HepG2 (cell line): ENCODE results near the gene EXOC6B. TPM values are rescaled to one million over a fixed set of nuclear protein-coding genes. Genes with fewer than 3 reads are reported as not detected.
A peak's percentile ranks its signal among the peaks of the same experiment; 100 is the strongest.

Source experiments
- ATAC-seq: fragments of 200-7000 bp; cut with Tn5 transposase; 3 replicates; pipeline ENCODE4 v1.9.1; 2020; ENCODE audit warnings: mild to moderate bottlenecking, moderate library complexity
- BruUV-seq: library from RNA; stranded (reverse); fragments of 400-500 nt; replicated peaks from 2 replicates; lab custom pipeline; 2021; lab: Mats Ljungman, UMichigan
- CTCF ChIA-PET: fragments of 300-600 bp; formaldehyde crosslinking; extraction: SDS; loops from one replicate; lab custom pipeline; 2021; ENCODE audit warnings: low total read pairs, inconsistent platforms, low intra/inter-chr PET ratio; lab: Yijun Ruan, JAX
- POLR2A ChIA-PET: fragments of 350-600 bp; sonication (Branson Sonifier 250); formaldehyde crosslinking; loops from one replicate; lab custom pipeline; 2020; ENCODE audit warnings: antibody characterized with exemption, inconsistent platforms; lab: Yijun Ruan, JAX
- DNase-seq: peaks from one replicate; pipeline ENCODE4 v3.0.0-alpha.2; 2015; ENCODE audit warnings: low spot score
- FAIRE-seq: peaks from 3 replicates; lab custom pipeline; 2011; peaks lifted over from hg19 to GRCh38; lab: Jason Lieb, UNC
- H2AFZ ChIP-seq: one replicate; pipeline ENCODE4 v1.6.1; 2011; ENCODE audit warnings: low read length, inconsistent platforms
- H3K27ac ChIP-seq: fragments of 300-600 bp; 3 replicates; pipeline ENCODE4 v1.8.0; 2011; ENCODE audit warnings: mixed run types, mild to moderate bottlenecking, mixed read lengths, low read length, inconsistent platforms; ENCODE audit not compliant: insufficient read depth; ENCODE audit errors: extremely low read length
- H3K27me3 ChIP-seq, 2 experiments: fragments of 200-600 bp in 1 of 2; 2 replicates in 1 of 2; 3 replicates in 1 of 2; pipeline versions ENCODE4 v1.6.0 to v1.8.0; 2011; ENCODE audit warnings: low read length in 2 of 2, mild to moderate bottlenecking in 2 of 2, moderate library complexity in 2 of 2, inconsistent platforms in 1 of 2; ENCODE audit not compliant: insufficient read depth in 2 of 2, control insufficient read depth in 1 of 2
- H3K36me3 ChIP-seq, 2 experiments: fragments of 200-600 bp in 1 of 2; replicated peaks in 1 of 2; 2 replicates in 1 of 2; 3 replicates in 1 of 2; pipeline versions ENCODE4 v1.5.1 to v1.8.0; 2011; ENCODE audit warnings: low read length in 2 of 2, inconsistent platforms in 1 of 2; ENCODE audit not compliant: insufficient read depth in 2 of 2, control insufficient read depth in 1 of 2
- H3K4me1 ChIP-seq: 2 replicates; pipeline ENCODE4 v1.5.1; 2012; ENCODE audit warnings: low read length, inconsistent platforms; ENCODE audit not compliant: insufficient read depth
- H3K4me2 ChIP-seq: 2 replicates; pipeline ENCODE4 v1.6.0; 2011; ENCODE audit warnings: low read depth, low read length, inconsistent platforms
- H3K4me3 ChIP-seq, 3 experiments: fragments of 200-600 bp in 1 of 3; sonication (generic), shearing (Covaris generic) in 1 of 3; replicated peaks in 1 of 3; 2 replicates each; pipeline ENCODE4 v1.5.1; 2011 to 2016; ENCODE audit warnings: low read length in 3 of 3, inconsistent platforms in 2 of 3, low read depth in 2 of 3, mild to moderate bottlenecking in 2 of 3, control low read depth in 1 of 3, mixed read lengths in 1 of 3; ENCODE audit not compliant: insufficient read depth in 1 of 3
- H3K79me2 ChIP-seq: one replicate; pipeline ENCODE4 v1.6.1; 2011; ENCODE audit warnings: low read length, inconsistent platforms; ENCODE audit not compliant: insufficient read depth
- H3K9ac ChIP-seq: 2 replicates; pipeline ENCODE4 v1.6.0; 2011; ENCODE audit warnings: mild to moderate bottlenecking, low read depth, low read length, inconsistent platforms; ENCODE audit not compliant: insufficient read depth
- H3K9me3 ChIP-seq: 2 replicates; pipeline ENCODE4 v1.5.1; 2012; ENCODE audit warnings: mild to moderate bottlenecking, low read length
- H4K20me1 ChIP-seq: 2 replicates; pipeline ENCODE4 v1.6.0; 2011; ENCODE audit warnings: inconsistent platforms, mild to moderate bottlenecking, low read length, moderate library complexity; ENCODE audit not compliant: insufficient read depth
- CBX2 ChIP-seq, 2 experiments: fragments of 200-600 bp in 1 of 2; sonication (generic); formaldehyde crosslinking in 1 of 2; IDR thresholded peaks; 2 replicates each; pipeline versions ENCODE4 v1.7.0 to v1.8.1; 2018 to 2022; ENCODE audit warnings: low read depth in 2 of 2, low read length in 1 of 2, mild to moderate bottlenecking in 1 of 2, missing genetic modification reagents in 1 of 2
- CCDC6 ChIP-seq: sonication (generic); formaldehyde crosslinking; IDR thresholded peaks from 2 replicates; pipeline ENCODE4 v1.8.1; 2022; ENCODE audit warnings: mild to moderate bottlenecking, missing genetic modification reagents, moderate library complexity
- EZH2 ChIP-seq: conservative IDR thresholded peaks from 2 replicates; pipeline ENCODE4 v1.6.1; 2012; ENCODE audit warnings: mild to moderate bottlenecking, low read depth, low read length, moderate library complexity
- GTF3A ChIP-seq: sonication (generic); formaldehyde crosslinking; conservative IDR thresholded peaks from 2 replicates; pipeline ENCODE4 v1.4.0; 2020; ENCODE audit warnings: mild to moderate bottlenecking, missing genetic modification reagents
- HNRNPK ChIP-seq: fragments of 200-400 bp; formaldehyde crosslinking; IDR thresholded peaks from 2 replicates; pipeline ENCODE4 v1.6.1; 2018; ENCODE audit warnings: low read length, low read depth, moderate library complexity, mild to moderate bottlenecking; ENCODE audit not compliant: poor library complexity, severe bottlenecking
- HNRNPLL ChIP-seq: fragments of 200-400 bp; formaldehyde crosslinking; IDR thresholded peaks from 2 replicates; pipeline ENCODE4 v1.6.1; 2017; ENCODE audit warnings: mild to moderate bottlenecking, low read depth, low read length; ENCODE audit not compliant: poor library complexity, severe bottlenecking
- MAFF ChIP-seq: IDR thresholded peaks from 2 replicates; pipeline ENCODE4 v1.6.1; 2011; ENCODE audit warnings: low read depth, low read length, improper control_type of control experiment
- MTF2 ChIP-seq: sonication (generic); formaldehyde crosslinking; IDR thresholded peaks from 2 replicates; pipeline ENCODE4 v1.5.0; 2020; ENCODE audit warnings: missing genetic modification reagents, borderline replicate concordance
- RBM39 ChIP-seq: fragments of 200-400 bp; formaldehyde crosslinking; IDR thresholded peaks from one replicate; pipeline ENCODE4 v1.6.1; 2018; ENCODE audit warnings: antibody characterized with exemption, mild to moderate bottlenecking, low read depth, low read length; ENCODE audit not compliant: poor library complexity, severe bottlenecking
- ZBTB8A ChIP-seq: sonication (generic); formaldehyde crosslinking; IDR thresholded peaks from 2 replicates; pipeline ENCODE4 v1.4.0; 2020; ENCODE audit warnings: mild to moderate bottlenecking, low read depth, missing genetic modification reagents, borderline replicate concordance
- WGBS: methylation state at CpG from one replicate; pipeline ENCODE4 v1.1.6; 2017; ENCODE audit warnings: low lambda C conversion rate; 5-methylcytosine and 5-hydroxymethylcytosine counted together
- in situ Hi-C: cut with HindIII; loops from 2 replicates; pipeline ENCODE4 v1.10.0; 2017; ENCODE audit warnings: low pct_unique_long_range_greater_than_20kb; ENCODE audit not compliant: extremely low pct_ligation_motif_present
- intact Hi-C: fragments of 100-400 bp; cut with micrococcal nuclease; formaldehyde crosslinking; loops from one replicate; pipeline ENCODE4 v1.10.0; 2022; ENCODE audit not compliant: unreplicated experiment
- polyA plus RNA-seq, 8 experiments: library from polyadenylated mRNA; depleted of rRNA in 3 of 8; stranded (reverse) in 7 of 8; unstranded in 1 of 8; fragments of >200 nt; fragmentation: Illumina TruSeq in 4 of 8; extraction: Trizol in 4 of 8; gene quantifications; 2 replicates each; pipeline versions ENCODE4 v1.2.1 to v1.2.3, GENCODE V29; 2011 to 2016; ENCODE audit warnings: low read depth in 4 of 8, missing spikeins in 1 of 8, mixed read lengths in 1 of 8; ENCODE audit not compliant: insufficient read depth in 1 of 8
- total RNA-seq, 5 experiments: library from RNA; depleted of rRNA; stranded (reverse); fragments of >200 nt; fragmentation: Illumina TruSeq; extraction: Trizol; gene quantifications; 2 replicates each; pipeline ENCODE4 v1.2.3, GENCODE V29; 2016; ENCODE audit warnings: low read depth in 1 of 5
- TF ChIP-seq, protein P1 (sequence below): sonication (generic); formaldehyde crosslinking; IDR thresholded peaks from 2 replicates; pipeline ENCODE4 v1.4.0; 2020; ENCODE audit warnings: missing genetic modification reagents, mild to moderate bottlenecking, borderline replicate concordance

EXOC6B gene
- total and polyA plus RNA-seq, 2 of the 13 experiments (the other 11 are each of a cell fraction or from before 2014, with no cell fraction given) = 9.1 to 15.9 TPM

GRCh38 chr2:72148003-72148836 lies 677.6 kb downstream of the EXOC6B start:
- WGBS = 7% methylated on average over 68 of the region's 68 CpGs
- Histone ChIP-seq H3K4me2 (peak overlapping the region; percentile 67), H3K9me3 (peaks cover 7% of the 10 kb centered on the region; the same call in 1 of the 2 replicates), H3K27me3 (peaks cover 30 to 94% of the 10 kb centered on the region in 2 experiments), H2AFZ (no peak overlapping the region), H3K27ac (no peak overlapping the region), H3K36me3 (no peaks in the 10 kb centered on the region), H3K4me3 (peak overlapping the region; percentile 30 to 70 (median 53); a peak in 5 of 6 replicates), H3K79me2 (no peaks in the 10 kb centered on the region), H3K4me1 (peaks cover 37% of the 10 kb centered on the region), H3K9ac (no peak overlapping the region), H4K20me1 (peaks cover 14% of the 10 kb centered on the region; the same call in 1 of the 2 replicates)
- ChIA-PET POLR2A (no interaction called here), CTCF (interaction anchor here (1.0 to 3.4 kb wide), 2 partner anchors 224 to 616 kb away, joined by 3 to 56 read pairs; no protein-coding TSS in a partner anchor)
- intact Hi-C loops (no loop called here), in situ Hi-C loops (loop anchor here (10.0 kb wide), 1 partner anchor 343 kb away; no protein-coding TSS in a partner anchor)
- no TSS peak for BruUV-seq
- TF ChIP-seq EZH2 (peak; percentile 93; the same call in 1 of the 2 replicates), CBX2 (IDR thresholded peaks at IDR 0.05; ENCODE audit: low read depth, low read length) (0 out of 2 replicates have a peak, but pooled peaks have one; percentile 61), CBX2 (CRISPR knock-in tag; IDR thresholded peaks at IDR 0.05; ENCODE audit: low read depth) (no peak), RBM39 (no peak)
- FAIRE-seq (no peak), DNase-seq (no peak), ATAC-seq (no peak)

DNA sequence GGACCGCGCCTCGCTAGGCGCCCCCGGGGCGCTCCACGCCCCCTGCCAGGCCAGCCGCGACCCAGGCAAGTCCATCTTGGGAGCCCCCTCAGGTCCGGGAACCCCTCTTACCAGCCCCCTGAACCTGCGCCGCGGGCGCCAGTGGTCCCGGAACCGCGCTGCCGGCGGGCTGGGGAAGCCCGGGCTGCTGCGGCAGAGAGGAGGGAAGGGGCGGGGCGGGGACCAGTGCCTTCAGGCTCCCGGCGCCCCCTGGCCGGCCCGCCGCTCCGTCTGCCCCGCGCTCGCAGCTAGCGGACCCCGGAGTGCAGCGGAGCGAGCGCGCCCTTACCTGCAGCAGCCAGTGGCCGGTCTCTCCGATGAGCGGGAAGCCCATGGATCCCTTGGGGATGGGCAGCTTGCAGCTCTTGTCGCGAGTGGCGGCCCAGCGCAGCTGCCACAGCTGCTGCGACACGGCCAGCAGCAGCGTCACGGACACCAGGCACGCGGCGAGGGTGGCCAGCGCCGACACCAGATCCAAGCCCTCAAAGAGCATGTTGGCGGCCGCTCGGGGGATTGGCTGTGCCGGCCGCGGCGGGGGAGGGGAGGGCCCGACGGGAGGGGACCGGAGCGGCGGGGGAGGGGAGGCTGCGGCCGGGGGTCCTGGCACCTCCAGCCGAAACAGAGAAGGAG lies 678.4 kb downstream of the EXOC6B start, which contains the start of gene CYP26B1:
CYP26B1 (minus strand) TSS at position 560 of the 669 bp plus-strand sequence; CDS start at position 532, 28 bp downstream.
- ChIA-PET CTCF (no interaction called here), POLR2A (no interaction called here)
- 18% methylated on average over 47 of the region's 69 CpGs for WGBS
- FAIRE-seq = no peak
- Histone ChIP-seq H2AFZ (no peak within 1 kb of the TSS), H3K27me3 (peaks cover 29 to 93% of the 10 kb centered on the region in 2 experiments), H3K4me2 (peak within 1 kb of the TSS; percentile 67), H3K36me3 (no peaks in the 10 kb centered on the region), H3K4me1 (peaks cover 37% of the 10 kb centered on the region), H4K20me1 (peaks cover 14% of the 10 kb centered on the region; the same call in 1 of the 2 replicates), H3K27ac (no peak within 1 kb of the TSS), H3K79me2 (no peaks in the 10 kb centered on the region), H3K9me3 (peaks cover 7% of the 10 kb centered on the region; the same call in 1 of the 2 replicates), H3K9ac (no peak within 1 kb of the TSS), H3K4me3 (peak within 1 kb of the TSS; percentile 30 to 70 (median 53); a peak in 5 of 6 replicates)
- in situ Hi-C loops = loop anchor here (10.0 kb wide), 1 partner anchor 343 kb away; no protein-coding TSS in a partner anchor
- intact Hi-C loops = no loop called here
- ATAC-seq = no peak
- no peak for DNase-seq
- BruUV-seq = no TSS peak
- TF ChIP-seq ZBTB8A (no peak), HNRNPLL (peak; percentile 33), CCDC6 (no peak), GTF3A (CRISPR knock-in tag) (no peak), MTF2 (CRISPR knock-in tag) (peak; percentile 66; the same call in 1 of the 2 replicates), MAFF (no peak), HNRNPK (peak; percentile 19)
- TF ChIP-seq, protein P1, sequence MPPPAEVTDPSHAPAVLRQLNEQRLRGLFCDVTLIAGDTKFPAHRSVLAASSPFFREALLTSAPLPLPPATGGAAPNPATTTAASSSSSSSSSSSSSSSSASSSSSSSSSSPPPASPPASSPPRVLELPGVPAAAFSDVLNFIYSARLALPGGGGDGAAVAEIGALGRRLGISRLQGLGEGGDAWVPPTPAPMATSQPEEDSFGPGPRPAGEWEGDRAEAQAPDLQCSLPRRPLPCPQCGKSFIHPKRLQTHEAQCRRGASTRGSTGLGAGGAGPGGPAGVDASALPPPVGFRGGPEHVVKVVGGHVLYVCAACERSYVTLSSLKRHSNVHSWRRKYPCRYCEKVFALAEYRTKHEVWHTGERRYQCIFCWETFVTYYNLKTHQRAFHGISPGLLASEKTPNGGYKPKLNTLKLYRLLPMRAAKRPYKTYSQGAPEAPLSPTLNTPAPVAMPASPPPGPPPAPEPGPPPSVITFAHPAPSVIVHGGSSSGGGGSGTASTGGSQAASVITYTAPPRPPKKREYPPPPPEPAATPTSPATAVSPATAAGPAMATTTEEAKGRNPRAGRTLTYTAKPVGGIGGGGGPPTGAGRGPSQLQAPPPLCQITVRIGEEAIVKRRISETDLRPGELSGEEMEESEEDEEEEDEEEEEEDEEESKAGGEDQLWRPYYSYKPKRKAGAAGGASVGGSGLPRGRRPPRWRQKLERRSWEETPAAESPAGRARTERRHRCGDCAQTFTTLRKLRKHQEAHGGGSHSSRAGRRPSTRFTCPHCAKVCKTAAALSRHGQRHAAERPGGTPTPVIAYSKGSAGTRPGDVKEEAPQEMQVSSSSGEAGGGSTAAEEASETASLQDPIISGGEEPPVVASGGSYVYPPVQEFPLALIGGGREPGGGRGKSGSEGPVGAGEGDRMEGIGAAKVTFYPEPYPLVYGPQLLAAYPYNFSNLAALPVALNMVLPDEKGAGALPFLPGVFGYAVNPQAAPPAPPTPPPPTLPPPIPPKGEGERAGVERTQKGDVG (CRISPR knock-in tag) = no peak
